Nephron progenitor cell (in vitro differentiated cells): ENCODE measurements around the gene OR6S1.

Experiments used
- DNase-seq: peaks from one replicate; pipeline ENCODE4 v3.0.0; 2021
- H3K27ac Mint-ChIP-seq: 2 replicates; pipeline ENCODE4 v1.8.0; 2021; ENCODE audit warnings: mild to moderate bottlenecking, moderate library complexity, mixed read lengths
- H3K27me3 Mint-ChIP-seq: 2 replicates; pipeline ENCODE4 v1.8.0; 2021; ENCODE audit warnings: mild to moderate bottlenecking, low read depth, mixed read lengths; ENCODE audit not compliant: poor library complexity
- H3K36me3 Mint-ChIP-seq: 2 replicates; pipeline ENCODE4 v1.8.0; 2021; ENCODE audit warnings: low read depth, mixed read lengths
- H3K4me1 Mint-ChIP-seq: 2 replicates; pipeline ENCODE4 v1.8.0; 2021; ENCODE audit warnings: mixed read lengths
- H3K4me3 Mint-ChIP-seq: 2 replicates; pipeline ENCODE4 v1.8.0; 2021; ENCODE audit warnings: mild to moderate bottlenecking, moderate library complexity, mixed read lengths
- H3K9me3 Mint-ChIP-seq: 2 replicates; pipeline ENCODE4 v1.8.0; 2021; ENCODE audit warnings: mild to moderate bottlenecking, moderate library complexity, mixed read lengths
- CTCF ChIP-seq: fragments of 200-600 bp; sonication (generic); IDR thresholded peaks from 2 replicates; pipeline ENCODE4 v1.5.0; 2021; ENCODE audit warnings: antibody characterized with exemption

The OR6S1 gene

GRCh38 chr14:20684662-20685456 is 43.4 kb upstream of the OR6S1 start:
- Mint-ChIP-seq H3K4me3 (no peak overlapping the region), H3K27ac (no peak overlapping the region), H3K36me3 (no peaks in the 10 kb centered on the region), H3K27me3 (peaks cover 11% of the 10 kb centered on the region), H3K4me1 (peaks cover 25% of the 10 kb centered on the region), H3K9me3 (no peaks in the 10 kb centered on the region)
- no peak for TF ChIP-seq CTCF
- peak; percentile 34 for DNase-seq

- Mint-ChIP-seq H3K4me1 (peaks cover 25% of the 10 kb centered on the region), H3K9me3 (no peaks in the 10 kb centered on the region), H3K36me3 (no peaks in the 10 kb centered on the region), H3K27ac (no peak within 1 kb of the TSS), H3K4me3 (no peak within 1 kb of the TSS), H3K27me3 (peaks cover 11% of the 10 kb centered on the region)
- peak; percentile 80 for DNase-seq
- no peak for TF ChIP-seq CTCF
These were observed 42.6 kb upstream of the OR6S1 start, which contains the start of gene RNASE4 for GRCh38 chr14:20683891-20684661. TSS of gene RNASE4 (plus strand) at chr14:20684560. CDS start at chr14:20699372, 14,812 bp downstream.

- no peak overlapping the region for H3K27ac Mint-ChIP-seq
- TF ChIP-seq CTCF = no peak
- H3K4me1 Mint-ChIP-seq = peaks cover 25% of the 10 kb centered on the region
- no peaks in the 10 kb centered on the region for H3K36me3 Mint-ChIP-seq
- H3K4me3 Mint-ChIP-seq = no peak overlapping the region
- peaks cover 11% of the 10 kb centered on the region for H3K27me3 Mint-ChIP-seq
- DNase-seq = peak; percentile 80
- no peaks in the 10 kb centered on the region for H3K9me3 Mint-ChIP-seq
These were observed 41.8 kb upstream of the OR6S1 start for GRCh38 chr14:20683125-20683890.

- Mint-ChIP-seq H3K27ac (no peak overlapping the region), H3K36me3 (no peaks in the 10 kb centered on the region), H3K27me3 (peaks cover 11% of the 10 kb centered on the region), H3K9me3 (no peaks in the 10 kb centered on the region), H3K4me3 (no peak overlapping the region), H3K4me1 (peaks cover 25% of the 10 kb centered on the region)
- no peak for TF ChIP-seq CTCF
- DNase-seq = peak; percentile 74
These were observed 41.1 kb upstream of the OR6S1 start for GRCh38 chr14:20682435-20683124.

- H3K36me3 Mint-ChIP-seq = no peaks in the 10 kb centered on the region
- peaks cover 25% of the 10 kb centered on the region for H3K4me1 Mint-ChIP-seq
- H3K27ac Mint-ChIP-seq = no peak overlapping the region
- TF ChIP-seq CTCF = no peak
- H3K4me3 Mint-ChIP-seq = no peak overlapping the region
- peaks cover 11% of the 10 kb centered on the region for H3K27me3 Mint-ChIP-seq
- DNase-seq = no peak
- no peaks in the 10 kb centered on the region for H3K9me3 Mint-ChIP-seq
These were observed 40.6 kb upstream of the OR6S1 start for GRCh38 chr14:20682127-20682434.
